NB4 (cell line): Measurements from ENCODE around the gene FAM200C.

Experiments used
- MYC ChIP-seq: IDR thresholded peaks from 2 replicates; pipeline ENCODE4 v1.6.1; 2011; ENCODE audit warnings: low read depth, low read length
- POLR2A ChIP-seq: IDR thresholded peaks from 2 replicates; pipeline ENCODE4 v1.6.1; 2011; ENCODE audit warnings: mild to moderate bottlenecking; ENCODE audit not compliant: insufficient read length; ENCODE audit errors: extremely low read depth
- TF ChIP-seq, protein P1 (sequence below): IDR thresholded peaks from one replicate; pipeline ENCODE4 v1.5.1; 2012; ENCODE audit warnings: low read depth, low read length
- TF ChIP-seq, protein P2 (sequence below): IDR thresholded peaks from 2 replicates; pipeline ENCODE4 v1.6.1; 2011; ENCODE audit warnings: low read depth, low read length

DNA sequence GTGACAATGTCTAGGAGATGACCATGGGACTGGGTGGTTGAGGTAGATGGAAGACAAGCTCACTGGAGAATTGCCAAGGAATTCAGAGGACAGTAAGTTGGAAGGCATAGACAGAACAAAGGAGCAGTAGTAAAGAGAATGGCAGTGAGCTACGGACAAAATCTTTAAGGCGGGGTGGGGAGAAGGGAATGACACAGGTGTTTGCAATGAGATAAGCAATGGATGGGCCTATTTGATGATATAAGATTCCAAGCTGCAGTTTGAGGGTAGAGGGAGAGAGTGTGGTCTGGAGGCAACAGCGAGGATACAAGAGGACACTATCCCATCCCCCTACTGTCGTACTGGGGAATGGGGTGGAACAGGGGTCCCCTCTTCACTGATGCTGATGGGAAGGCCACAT lies 36.2 kb upstream of the FAM200C start:
- TF ChIP-seq POLR2A (no peak), MYC (no peak)
- TF ChIP-seq, protein P1, sequence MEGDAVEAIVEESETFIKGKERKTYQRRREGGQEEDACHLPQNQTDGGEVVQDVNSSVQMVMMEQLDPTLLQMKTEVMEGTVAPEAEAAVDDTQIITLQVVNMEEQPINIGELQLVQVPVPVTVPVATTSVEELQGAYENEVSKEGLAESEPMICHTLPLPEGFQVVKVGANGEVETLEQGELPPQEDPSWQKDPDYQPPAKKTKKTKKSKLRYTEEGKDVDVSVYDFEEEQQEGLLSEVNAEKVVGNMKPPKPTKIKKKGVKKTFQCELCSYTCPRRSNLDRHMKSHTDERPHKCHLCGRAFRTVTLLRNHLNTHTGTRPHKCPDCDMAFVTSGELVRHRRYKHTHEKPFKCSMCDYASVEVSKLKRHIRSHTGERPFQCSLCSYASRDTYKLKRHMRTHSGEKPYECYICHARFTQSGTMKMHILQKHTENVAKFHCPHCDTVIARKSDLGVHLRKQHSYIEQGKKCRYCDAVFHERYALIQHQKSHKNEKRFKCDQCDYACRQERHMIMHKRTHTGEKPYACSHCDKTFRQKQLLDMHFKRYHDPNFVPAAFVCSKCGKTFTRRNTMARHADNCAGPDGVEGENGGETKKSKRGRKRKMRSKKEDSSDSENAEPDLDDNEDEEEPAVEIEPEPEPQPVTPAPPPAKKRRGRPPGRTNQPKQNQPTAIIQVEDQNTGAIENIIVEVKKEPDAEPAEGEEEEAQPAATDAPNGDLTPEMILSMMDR = no peak
- TF ChIP-seq, protein P2, sequence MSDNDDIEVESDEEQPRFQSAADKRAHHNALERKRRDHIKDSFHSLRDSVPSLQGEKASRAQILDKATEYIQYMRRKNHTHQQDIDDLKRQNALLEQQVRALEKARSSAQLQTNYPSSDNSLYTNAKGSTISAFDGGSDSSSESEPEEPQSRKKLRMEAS = no peak
